ENCODE measurements around the gene MRPS30. TPM values are rescaled to one million over a fixed set of nuclear protein-coding genes. Genes with fewer than 3 reads are reported as not detected.
"Not testable (repeated sequence)": the region's sequence is repeated elsewhere in the genome, so short reads cannot be mapped to it uniquely, and the experiment has no call there.

The MRPS30 gene
- polyA plus RNA-seq (ENCODE audit: insufficient read length): 35.0 TPM

DNA sequence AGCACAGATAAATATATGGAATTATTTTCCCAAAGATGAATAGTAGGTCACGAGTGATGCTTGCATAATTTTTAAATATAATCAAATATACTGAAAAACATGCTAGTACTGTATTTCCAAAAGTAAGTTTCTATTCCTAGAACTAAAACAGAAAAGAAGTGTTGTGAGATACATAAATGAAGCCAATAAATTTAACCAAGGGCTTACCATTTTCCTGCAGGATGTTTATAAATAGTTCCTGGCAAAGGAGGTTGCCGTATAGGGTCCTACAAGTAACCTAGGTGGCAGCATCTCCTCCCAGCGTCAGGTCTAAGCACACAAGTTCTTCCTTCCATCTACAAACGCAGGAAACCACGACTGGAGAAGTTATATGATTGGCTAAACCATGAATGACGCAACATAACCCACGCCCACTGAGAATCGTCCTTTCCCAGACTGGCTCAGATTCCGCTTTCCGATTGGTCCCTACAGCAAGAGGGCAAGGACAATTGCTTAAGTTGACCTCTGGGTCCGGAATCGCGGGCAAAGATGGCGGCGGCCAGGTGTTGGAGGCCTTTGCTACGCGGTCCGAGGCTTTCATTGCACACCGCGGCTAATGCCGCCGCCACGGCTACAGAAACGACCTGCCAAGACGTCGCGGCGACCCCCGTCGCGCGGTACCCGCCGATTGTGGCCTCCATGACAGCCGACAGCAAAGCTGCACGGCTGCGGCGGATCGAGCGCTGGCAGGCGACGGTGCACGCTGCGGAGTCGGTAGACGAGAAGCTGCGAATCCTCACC, at the start of gene MRPS30:
TSS of gene MRPS30 (plus strand) at position 513 of the 780 bp plus-strand sequence. CDS start at position 529, 16 bp downstream.
- peak; percentile 98 for DNase-seq

DNA sequence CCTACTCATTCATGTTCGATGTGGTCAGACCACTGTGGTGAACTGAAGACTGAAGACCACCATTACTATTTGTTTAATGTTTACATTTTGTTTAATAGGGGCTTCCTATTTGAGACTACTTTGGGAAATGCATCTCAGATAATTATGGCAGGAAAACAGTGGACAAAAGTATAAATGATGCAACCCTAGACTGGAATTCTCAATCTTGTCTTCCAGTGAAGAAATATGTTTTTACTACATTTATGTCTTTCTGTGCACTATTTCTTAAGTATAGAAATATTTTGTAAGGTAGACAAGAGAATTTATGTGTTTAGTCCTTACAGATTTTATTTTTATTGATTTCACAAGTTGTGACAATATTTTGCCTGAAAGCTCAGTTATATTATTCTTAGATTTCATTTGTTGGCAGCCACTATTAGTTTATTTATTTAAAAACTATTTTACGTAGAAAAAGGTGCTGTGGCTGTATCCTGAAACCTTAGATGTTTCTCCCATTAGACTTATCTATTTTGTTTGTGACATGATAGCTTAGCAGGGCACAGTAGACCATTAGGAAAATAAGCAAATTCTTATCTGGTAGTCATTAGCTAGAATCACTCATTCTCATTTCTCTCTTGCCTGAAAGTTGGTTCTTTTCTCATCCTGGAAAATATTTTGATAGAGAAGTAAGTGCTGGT, 39.4 kb upstream of the MRPS30 start:
- no peak for DNase-seq

DNA sequence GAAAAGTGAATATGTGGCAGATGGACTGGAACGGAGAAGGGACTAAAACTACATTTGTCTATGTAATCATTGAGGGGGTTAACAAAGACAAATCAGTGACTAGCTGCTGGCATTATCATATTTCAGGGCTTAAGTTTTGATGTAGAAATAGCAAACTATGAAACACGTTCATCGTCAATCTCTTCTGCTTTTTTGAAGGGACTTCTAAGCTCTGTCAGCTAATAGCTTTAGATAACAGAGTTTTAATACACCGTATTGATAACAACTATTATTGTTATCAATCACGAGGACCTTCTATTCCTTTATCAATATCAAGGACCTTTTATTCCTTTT, 38.9 kb upstream of the MRPS30 start:
- DNase-seq: no peak

- no peak for DNase-seq
These were observed 37.7 kb upstream of the MRPS30 start for GRCh38 chr5:44770780-44771717.

- not testable (repeated sequence) for DNase-seq
These were observed 36.4 kb upstream of the MRPS30 start for GRCh38 chr5:44772397-44772796.

DNA sequence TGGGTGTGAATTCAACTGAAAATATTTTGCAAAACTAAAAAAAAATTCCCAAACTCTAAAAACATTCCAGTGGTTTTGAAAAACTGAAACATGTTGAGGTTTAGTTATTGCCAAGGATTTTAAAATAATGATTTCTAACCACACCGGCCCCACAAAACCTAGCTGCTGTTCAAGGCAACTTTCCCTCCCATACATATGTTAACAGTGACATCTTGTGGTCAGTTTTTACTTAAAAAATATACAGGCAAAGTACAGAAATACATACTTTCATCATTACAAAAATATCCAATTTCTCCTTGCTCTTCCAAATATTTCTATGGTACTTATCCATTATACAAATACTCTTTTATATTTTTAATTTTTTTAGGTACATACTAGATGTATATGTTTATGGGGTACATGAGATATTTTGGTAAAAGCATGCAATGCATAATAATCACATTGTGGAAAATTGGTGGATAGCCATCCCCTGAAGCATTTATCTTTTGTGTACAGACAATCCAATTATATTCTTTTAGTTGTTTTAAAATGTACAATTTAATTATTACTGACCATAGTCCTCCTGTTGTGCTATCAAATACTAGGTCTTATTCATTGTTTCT, 34.4 kb upstream of the MRPS30 start:
- DNase-seq: peak; percentile 57

DNA sequence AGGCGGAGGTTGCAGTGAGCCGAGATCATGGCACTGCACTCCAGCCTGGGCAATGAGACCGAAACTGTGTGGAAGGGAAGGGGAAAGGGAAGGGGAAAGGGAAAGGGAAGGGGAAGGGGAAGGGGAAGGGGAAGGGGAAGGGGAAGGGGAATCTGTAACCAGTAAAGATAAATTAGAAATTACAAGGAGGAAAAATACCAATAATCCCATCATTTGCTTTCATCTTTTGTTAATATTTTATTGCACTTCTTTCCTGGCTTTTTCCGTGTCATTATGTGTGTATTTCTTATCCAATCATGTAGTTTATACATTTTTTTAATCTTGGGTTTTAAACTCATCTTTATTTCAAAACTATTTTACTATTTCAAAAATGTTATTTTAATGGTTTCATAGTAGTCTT, 29.6 kb upstream of the MRPS30 start:
- DNase-seq: no peak

GRCh38 chr5:44783634-44784315, 25.0 kb upstream of the MRPS30 start:
- DNase-seq: no peak

DNA sequence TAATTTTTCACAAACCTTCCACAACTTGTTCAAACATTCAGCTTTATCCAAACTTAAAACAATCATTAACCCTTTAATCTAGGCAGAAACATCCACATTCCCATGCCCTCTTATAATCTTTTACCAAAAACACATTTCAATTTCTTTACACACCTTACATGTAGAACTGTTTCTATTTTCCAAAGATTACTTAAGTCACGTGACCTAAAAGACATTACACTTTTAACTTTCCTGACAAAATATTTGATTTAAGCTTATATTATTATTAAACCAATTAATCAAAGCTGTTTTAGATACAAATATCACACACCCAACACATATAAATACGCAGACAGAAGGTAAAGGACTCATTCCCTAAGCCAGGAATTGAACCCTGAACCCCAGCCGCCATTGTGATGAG, 21.0 kb upstream of the MRPS30 start:
- no peak for DNase-seq

- DNase-seq: not testable (repeated sequence)
These were observed 19.3 kb upstream of the MRPS30 start for GRCh38 chr5:44789372-44789995.

GRCh38 chr5:44792031-44792673, 16.6 kb upstream of the MRPS30 start:
- not testable (repeated sequence) for DNase-seq

- no peak for DNase-seq
These were observed 14.4 kb upstream of the MRPS30 start for GRCh38 chr5:44794371-44794770.

DNA sequence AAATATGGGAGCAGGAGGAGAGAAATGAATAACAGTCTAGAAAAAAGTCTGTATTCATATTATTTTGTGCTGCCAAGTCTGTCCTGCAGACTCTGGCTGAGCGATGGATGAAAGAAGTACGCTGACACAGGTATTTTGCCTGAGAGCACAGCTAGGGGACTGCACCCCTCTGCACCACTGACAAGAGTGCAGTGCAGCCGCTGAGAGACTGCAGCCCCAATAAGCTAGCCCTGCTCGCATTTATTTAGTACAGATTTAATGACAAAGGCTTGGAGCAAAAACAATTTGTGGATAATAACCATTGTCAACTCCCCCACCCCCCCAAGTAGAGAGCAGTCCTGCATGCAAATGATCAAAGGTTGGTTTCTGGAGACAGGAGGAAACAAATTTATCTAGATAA, 13.3 kb upstream of the MRPS30 start:
- no peak for DNase-seq

DNA sequence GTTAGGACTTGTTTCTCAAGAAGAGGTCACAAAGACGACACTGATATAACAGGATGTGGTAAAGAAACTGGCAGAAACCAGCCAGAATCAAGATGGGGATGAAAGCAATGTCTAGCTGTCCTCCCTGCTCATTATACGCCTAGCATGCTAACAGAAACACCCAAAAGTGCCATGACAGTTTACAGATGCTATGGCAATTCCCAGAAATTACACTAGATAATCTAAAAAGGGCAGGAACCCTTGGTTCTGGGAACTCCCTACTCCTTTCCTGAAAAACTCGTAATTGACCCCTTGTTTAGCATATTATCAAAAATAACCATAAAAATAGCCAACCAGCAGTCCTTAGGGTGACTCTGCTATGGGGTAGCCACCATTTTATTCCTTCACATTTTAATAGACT, 10.9 kb upstream of the MRPS30 start:
- DNase-seq: no peak

DNA sequence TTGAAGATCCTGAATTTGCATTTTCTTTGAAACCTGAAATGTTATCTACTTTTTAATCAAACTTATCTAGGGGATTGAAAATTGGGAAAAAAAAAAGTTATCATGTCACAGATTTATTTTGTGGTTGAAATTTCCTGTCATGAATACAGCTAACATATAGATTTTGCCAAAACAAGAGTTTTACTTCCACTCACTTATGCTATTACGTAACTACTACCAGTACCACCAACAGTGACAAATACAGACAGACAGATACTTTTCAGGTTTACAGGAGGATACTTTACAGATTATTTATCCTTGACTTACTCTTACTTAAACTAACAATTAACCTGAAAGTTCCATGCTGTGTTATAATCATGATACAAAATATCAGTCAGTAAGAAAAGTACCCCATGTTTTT, 6.8 kb upstream of the MRPS30 start:
- DNase-seq: no peak

DNA sequence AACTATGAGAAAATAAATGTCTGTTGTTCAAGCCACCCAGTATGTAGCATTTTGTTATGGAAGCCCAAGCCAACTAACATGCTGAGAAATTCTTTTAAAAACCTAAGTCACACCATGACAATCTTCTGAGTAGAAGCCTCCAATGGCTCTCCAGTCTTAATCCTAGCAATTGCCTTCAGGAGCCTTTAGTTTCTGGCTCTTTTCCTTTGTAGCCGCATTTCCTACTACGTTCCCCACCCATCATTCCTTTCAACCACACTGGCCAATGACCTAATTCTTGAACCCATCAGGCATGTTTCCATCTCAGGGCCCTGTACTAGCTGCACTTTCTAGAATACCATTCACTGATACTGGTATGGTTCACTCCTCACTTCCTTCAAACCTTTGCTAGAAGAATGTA, 2.1 kb upstream of the MRPS30 start:
- DNase-seq: no peak

DNA sequence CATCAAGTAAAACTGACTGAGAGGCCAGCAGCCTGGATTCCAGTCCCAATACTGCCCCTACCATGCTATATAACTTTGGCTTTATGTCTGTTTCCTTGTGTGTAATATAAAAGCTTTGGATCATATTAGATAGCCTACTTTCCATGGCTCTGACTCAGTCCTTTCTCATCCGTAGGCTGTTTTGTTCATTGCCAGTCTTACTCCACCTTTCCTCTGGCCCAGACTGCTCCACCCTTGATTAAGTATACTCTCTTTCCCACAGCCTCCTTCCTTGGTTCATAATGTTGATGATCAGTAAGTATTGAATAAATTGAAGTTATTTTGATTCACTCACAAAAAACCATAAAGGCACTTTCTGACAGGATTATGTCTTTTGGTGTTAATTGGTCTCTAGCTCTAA, 1.5 kb upstream of the MRPS30 start:
- no peak for DNase-seq

DNA sequence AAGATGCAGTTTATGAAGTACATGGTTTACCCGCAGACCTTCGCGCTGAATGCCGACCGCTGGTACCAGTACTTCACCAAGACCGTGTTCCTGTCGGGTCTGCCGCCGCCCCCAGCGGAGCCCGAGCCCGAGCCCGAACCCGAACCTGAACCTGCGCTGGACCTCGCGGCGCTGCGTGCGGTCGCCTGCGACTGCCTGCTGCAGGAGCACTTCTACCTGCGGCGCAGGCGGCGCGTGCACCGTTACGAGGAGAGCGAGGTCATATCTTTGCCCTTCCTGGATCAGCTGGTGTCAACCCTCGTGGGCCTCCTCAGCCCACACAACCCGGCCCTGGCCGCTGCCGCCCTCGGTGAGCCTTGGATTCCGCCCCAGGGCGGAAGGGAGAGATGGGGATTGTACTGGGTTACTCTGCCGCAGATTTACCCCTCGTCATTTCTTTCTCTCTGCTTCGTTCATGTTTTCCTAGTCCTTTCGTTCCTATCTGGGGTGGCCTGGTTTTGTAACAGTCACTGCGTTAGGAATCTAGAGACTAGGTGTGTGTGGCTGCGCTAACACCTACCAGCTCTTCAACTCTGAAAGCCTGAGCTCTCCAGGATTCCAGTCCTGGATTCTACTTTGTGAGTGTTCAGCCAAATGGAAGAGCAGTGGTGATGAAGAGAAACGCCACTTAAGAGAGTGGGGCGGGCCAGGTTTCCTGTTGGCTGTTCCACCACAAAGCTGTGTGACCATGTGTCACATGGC, 638 bp downstream of the MRPS30 start:
- DNase-seq: peak; percentile 43

DNA sequence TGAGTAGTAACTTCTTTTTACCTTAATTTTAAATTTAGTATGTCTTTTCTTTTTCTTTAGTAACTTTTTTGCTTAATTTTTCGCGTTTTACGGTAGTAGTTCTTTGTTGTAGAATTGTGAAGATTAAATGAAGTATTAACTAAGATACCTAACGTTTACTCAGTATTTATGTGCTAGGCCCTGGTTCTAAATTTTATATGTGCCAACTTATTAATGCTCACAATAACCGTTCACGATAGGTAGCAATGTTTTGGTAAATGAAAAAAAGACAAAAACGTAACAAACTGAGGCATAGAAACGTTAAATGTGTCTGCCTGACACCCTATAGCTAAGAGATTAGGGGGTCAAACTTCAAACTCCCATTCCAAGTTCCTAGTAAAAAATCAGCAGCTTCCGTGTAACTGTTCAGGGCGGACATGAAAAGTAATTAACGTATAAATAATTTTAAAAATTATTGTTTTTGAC, 1.2 kb downstream of the MRPS30 start:
- no peak for DNase-seq

GRCh38 chr5:44814761-44815160, 6.0 kb downstream of the MRPS30 start:
- no peak for DNase-seq
